Stimulated activated CD8-positive, alpha-beta memory T cell treated with anti-CD3 and anti-CD28 coated beads, Interleukin-12 subunit alpha, Interleukin-12 subunit beta, amount 100 ng/mL, for 4 hours (primary cell): ENCODE measurements around the gene USP7.

ENCODE experiments used
- DNase-seq: peaks from one replicate; pipeline ENCODE4 v3.0.0-alpha.2; 2020; ENCODE audit warnings: low read depth

USP7 gene

GRCh38 chr16:8861563-8862308, 102.0 kb downstream of the USP7 start:
- no peak for DNase-seq

GRCh38 chr16:8859913-8860881, 103.5 kb downstream of the USP7 start:
- no peak for DNase-seq

- DNase-seq: no peak
These were observed 104.5 kb downstream of the USP7 start for GRCh38 chr16:8858994-8859912.

- DNase-seq: no peak
These were observed 107.7 kb downstream of the USP7 start for GRCh38 chr16:8855972-8856371.

GRCh38 chr16:8855051-8855786, 108.5 kb downstream of the USP7 start:
- DNase-seq: no peak

GRCh38 chr16:8854298-8854948, 109.3 kb downstream of the USP7 start:
- DNase-seq: no peak

- DNase-seq: no peak
These were observed 110.1 kb downstream of the USP7 start for GRCh38 chr16:8853611-8854010.

GRCh38 chr16:8853150-8853549, 110.6 kb downstream of the USP7 start:
- DNase-seq: no peak

GRCh38 chr16:8852534-8852933, 111.2 kb downstream of the USP7 start:
- no peak for DNase-seq

- no peak for DNase-seq
These were observed 111.8 kb downstream of the USP7 start for GRCh38 chr16:8851761-8852403.

GRCh38 chr16:8850279-8850885, 113.3 kb downstream of the USP7 start:
- no peak for DNase-seq

- DNase-seq: no peak
These were observed 114.2 kb downstream of the USP7 start for GRCh38 chr16:8849411-8850011.

GRCh38 chr16:8848939-8849391, 114.7 kb downstream of the USP7 start:
- DNase-seq: no peak

- DNase-seq: no peak
These were observed 115.3 kb downstream of the USP7 start for GRCh38 chr16:8848231-8848938.

GRCh38 chr16:8847623-8848022, 116.1 kb downstream of the USP7 start:
- no peak for DNase-seq

GRCh38 chr16:8847145-8847544, 116.6 kb downstream of the USP7 start:
- DNase-seq: no peak

GRCh38 chr16:8846401-8846932, 117.2 kb downstream of the USP7 start:
- DNase-seq: no peak

- no peak for DNase-seq
These were observed 117.9 kb downstream of the USP7 start for GRCh38 chr16:8845699-8846298.
